ENCODE measurements around the gene SSX2B. TPM values are rescaled to one million over a fixed set of nuclear protein-coding genes. Genes with fewer than 3 reads are reported as not detected.
"Not testable (repeated sequence)": the region's sequence is repeated elsewhere in the genome, so short reads cannot be mapped to it uniquely, and the experiment has no call there.

Gene SSX2B
- not detected in 2 replicates for total RNA-seq (2014; rRNA removed; shearing (Covaris generic))

- DNase-seq (ENCODE audit: low spot score); in situ Hi-C loops (cut with HindIII; ENCODE audit: low sequenced_read_pairs): not testable (repeated sequence)
Observed at GRCh38 chrX:52750952-52751351, at the start of gene SSX2B. TSS of gene SSX2B (plus strand) at chrX:52751252. CDS start at chrX:52752681, 1,429 bp downstream.

GRCh38 chrX:52707078-52707477, 44.0 kb upstream of the SSX2B start, which contains the start of gene SSX2:
TSS of gene SSX2 (minus strand) at chrX:52707178. CDS start at chrX:52705749, 1,429 bp downstream.
- in situ Hi-C loops (cut with HindIII; ENCODE audit: low sequenced_read_pairs); DNase-seq (ENCODE audit: low spot score): not testable (repeated sequence)

- in situ Hi-C loops (cut with HindIII; ENCODE audit: low sequenced_read_pairs) = not testable (repeated sequence)
Observed at GRCh38 chrX:52765983-52766382, 14.9 kb downstream of the SSX2B start.

GRCh38 chrX:52773504-52773903, 22.5 kb downstream of the SSX2B start:
- in situ Hi-C loops (cut with HindIII; ENCODE audit: low sequenced_read_pairs); DNase-seq (ENCODE audit: low spot score): not testable (repeated sequence)

More at GRCh38 chrX:52765983-52766382, 14.9 kb downstream of the SSX2B start:
- DNase-seq (ENCODE audit: low spot score) = not testable (repeated sequence)

DNA sequence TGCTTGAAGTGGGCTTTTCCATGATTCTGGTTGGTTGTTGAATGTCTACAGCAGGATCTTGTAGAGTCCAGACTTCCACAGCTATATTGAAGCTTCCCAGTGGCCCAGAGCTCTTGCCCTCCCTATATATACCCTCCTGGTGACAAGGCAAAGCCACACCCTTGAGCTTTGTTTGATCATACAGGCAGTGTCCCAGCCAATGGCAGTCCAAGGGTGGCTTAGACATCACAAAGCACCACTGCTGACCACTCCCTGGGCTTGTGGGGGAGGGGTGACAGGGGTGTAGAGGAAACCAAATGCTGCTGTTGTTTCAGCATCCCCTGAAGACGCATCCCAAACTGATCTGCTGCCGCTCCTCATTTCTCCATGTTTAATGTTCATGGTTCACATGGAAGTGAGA, 46.3 kb downstream of the SSX2B start, which contains the start of gene SPANXN5:
SPANXN5 (minus strand) TSS at position 101 of the 400 bp plus-strand sequence; CDS start at position 22, 79 bp downstream.
- DNase-seq (ENCODE audit: low spot score); in situ Hi-C loops (cut with HindIII; ENCODE audit: low sequenced_read_pairs): not testable (repeated sequence)

- DNase-seq (ENCODE audit: low spot score); in situ Hi-C loops (cut with HindIII; ENCODE audit: low sequenced_read_pairs): not testable (repeated sequence)
Observed at GRCh38 chrX:52804876-52805275, 53.8 kb downstream of the SSX2B start.

Other genes starting within 250 kb of the SSX2B start
- gene XAGE1B, start 234.2 kb upstream of the SSX2B start, total RNA-seq (2014; rRNA removed; shearing (Covaris generic)) = not detected in 2 replicates
- gene SSX7, start 96.4 kb upstream of the SSX2B start, total RNA-seq (2014; rRNA removed; shearing (Covaris generic)) = not detected in 2 replicates
- gene SSX2, start 44.1 kb upstream of the SSX2B start, total RNA-seq (2014; rRNA removed; shearing (Covaris generic)) = not detected in 2 replicates
- gene SPANXN5, start 46.2 kb downstream of the SSX2B start, total RNA-seq (2014; rRNA removed; shearing (Covaris generic)) = not detected in 2 replicates
- gene XAGE5, start 60.0 kb downstream of the SSX2B start, total RNA-seq (2014; rRNA removed; shearing (Covaris generic)) = not detected in 2 replicates
- not detected in 2 replicates for gene XAGE3, start 116.8 kb downstream of the SSX2B start, total RNA-seq (2014; rRNA removed; shearing (Covaris generic))
- 15.3 and 23.1 TPM in 2 replicates for gene FAM156B, start 146.1 kb downstream of the SSX2B start, total RNA-seq (2014; rRNA removed; shearing (Covaris generic))
- gene FAM156A, start 207.3 kb downstream of the SSX2B start, total RNA-seq (2014; rRNA removed; shearing (Covaris generic)) = 2.2 and 7.4 TPM in 2 replicates